Measurements from ENCODE around the gene ATG16L2.

The ATG16L2 gene

DNA sequence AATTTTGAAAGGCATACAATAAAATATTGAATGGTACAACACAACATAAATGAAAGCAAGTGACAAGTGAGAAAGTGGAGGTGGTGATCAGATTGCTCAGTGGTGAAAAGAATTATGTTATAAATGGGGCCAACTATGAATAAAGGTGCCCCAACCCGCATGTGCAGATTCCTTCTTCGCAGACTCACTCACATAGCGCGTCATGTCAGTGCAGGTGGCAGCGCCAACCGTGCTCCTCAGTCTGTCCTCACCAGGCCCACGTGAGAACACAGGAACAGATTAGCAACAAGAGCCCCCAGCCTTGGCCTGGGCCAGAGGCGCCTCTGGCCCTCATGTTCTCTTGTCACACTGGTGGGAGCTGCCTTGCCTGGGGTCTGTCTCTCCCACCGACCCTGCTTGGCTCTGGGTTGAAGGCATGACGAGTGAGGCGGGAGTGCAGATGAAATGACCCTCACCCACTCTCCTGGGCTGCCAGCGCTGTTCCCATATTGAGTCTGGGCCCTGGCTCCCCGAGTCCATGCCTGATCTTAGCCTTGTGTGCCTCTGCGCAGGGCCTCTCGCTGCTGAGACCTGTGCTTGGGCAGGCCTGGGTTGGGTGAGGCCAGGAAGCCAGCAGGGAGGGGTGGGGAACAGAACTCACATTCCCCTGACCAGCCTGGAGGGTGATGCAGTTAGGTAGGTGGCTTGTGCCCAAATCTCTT lies 6.4 kb downstream of the ATG16L2 start:
- H3K27ac ChIP-seq: no peak overlapping the region; the same call in 1 of the 2 replicates
- TF ChIP-seq, protein P1, sequence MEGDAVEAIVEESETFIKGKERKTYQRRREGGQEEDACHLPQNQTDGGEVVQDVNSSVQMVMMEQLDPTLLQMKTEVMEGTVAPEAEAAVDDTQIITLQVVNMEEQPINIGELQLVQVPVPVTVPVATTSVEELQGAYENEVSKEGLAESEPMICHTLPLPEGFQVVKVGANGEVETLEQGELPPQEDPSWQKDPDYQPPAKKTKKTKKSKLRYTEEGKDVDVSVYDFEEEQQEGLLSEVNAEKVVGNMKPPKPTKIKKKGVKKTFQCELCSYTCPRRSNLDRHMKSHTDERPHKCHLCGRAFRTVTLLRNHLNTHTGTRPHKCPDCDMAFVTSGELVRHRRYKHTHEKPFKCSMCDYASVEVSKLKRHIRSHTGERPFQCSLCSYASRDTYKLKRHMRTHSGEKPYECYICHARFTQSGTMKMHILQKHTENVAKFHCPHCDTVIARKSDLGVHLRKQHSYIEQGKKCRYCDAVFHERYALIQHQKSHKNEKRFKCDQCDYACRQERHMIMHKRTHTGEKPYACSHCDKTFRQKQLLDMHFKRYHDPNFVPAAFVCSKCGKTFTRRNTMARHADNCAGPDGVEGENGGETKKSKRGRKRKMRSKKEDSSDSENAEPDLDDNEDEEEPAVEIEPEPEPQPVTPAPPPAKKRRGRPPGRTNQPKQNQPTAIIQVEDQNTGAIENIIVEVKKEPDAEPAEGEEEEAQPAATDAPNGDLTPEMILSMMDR (conservative IDR thresholded peaks at IDR 0.05): no peak
- TF ChIP-seq ZFX (IDR thresholded peaks at IDR 0.05): no peak

DNA sequence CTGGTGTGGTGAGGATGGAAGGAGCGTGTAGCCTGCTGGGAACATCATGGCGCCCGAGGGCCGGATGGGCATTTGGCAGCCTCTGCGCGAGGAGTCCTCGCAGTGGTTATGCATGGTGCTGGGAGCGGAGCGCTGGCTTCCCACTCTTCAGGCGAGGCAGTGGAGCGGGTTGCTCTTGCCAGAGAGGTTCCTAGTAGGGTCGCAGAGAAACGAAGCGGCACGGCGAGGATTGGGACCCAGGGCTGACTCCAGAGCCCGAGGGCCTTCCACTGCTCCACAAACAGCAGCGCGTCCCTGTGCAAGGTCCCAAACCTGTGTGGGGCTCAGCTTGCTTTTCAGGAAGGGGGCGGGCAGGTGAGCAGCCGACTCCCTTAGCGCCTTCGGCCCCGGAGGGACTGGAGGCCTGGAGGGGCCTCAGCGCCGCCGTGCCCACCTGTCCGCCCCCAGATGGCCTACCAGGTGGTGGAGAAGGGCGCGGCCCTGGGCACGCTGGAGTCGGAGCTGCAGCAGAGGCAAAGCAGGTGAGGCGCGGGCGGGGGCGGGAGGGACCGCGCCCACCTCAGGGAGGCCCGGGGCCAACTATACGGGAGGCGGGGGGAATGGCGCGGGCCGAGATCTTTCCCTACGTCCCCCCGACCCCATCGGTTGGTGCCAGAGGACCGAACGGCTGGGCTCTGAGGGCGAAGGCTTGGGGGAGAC lies 7.2 kb downstream of the ATG16L2 start:
- H3K27ac ChIP-seq: peak overlapping the region; percentile 66
- TF ChIP-seq, protein P1 (conservative IDR thresholded peaks at IDR 0.05): no peak
- TF ChIP-seq ZFX (IDR thresholded peaks at IDR 0.05): no peak

DNA sequence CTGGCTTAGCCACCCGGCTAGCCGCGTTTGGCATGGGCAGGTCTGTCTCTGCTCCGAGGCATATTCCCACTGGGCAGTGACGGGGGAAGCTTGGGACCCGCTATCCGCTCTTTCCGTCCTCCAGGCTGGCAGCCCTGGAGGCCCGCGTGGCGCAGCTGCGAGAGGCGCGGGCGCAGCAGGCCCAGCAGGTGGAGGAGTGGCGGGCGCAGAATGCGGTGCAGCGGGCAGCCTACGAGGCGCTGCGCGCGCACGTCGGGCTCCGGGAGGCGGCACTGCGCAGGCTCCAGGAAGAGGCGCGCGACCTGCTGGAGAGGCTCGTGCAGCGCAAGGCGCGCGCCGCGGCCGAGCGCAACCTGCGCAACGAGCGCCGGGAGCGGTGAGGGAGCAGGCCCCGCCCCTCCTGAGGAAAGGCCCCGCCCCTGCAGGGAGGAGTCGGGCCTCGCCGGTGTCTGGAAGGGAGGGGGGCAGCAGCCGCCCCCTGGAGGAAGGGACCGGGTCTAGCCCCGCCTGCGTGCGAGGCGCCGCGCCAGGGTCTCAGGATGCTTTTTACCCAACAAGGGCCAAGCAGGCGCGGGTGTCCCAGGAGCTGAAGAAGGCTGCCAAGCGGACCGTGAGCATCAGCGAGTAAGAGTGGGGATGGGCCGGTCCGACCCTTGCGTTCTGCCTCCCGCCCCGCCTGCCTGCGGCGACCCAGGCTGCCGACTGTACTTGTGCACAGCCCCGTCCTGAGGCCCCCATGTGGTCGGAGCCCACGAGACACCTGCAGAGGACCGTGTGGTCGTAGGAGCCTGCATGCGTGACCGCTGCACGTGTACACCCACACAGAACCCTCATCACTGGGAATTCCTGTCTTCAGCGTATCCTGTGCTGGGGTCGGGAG lies 7.9 kb downstream of the ATG16L2 start:
- peak overlapping the region; percentile 66 for H3K27ac ChIP-seq

DNA sequence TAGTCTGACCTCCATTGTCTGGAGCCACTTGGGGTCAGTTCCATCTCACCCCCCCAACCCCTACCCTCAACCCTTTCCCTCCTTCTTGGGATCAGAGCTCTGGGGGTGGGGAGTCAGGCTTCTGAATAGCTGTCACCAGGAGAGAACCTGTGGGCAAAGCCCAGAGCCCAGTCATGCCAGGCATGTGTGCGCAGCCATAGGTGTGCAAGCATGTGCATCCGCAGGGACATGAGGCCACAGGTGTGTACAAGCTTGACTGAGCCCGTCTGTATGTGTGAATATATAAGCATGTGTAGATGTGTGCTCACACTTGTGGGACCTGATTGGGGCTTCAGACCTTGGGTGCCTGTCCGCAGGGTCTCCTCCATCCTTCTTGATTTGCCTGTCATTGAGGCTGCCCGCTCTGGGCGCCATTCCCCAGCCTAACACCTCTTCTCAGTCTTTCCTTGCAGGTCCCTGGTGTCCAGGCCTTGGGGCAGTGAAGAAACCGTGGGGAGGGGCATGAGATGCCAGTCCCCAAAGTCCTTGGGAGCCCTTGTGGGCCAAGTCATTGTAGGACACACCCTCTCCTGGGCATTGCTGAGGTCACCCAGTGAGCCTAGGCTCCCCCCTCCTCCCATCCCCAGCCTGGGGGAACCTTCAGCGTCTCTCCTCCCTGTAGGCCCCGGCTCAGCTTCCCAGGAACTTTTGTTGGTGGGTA lies 9.0 kb downstream of the ATG16L2 start:
- H3K27ac ChIP-seq: no peak overlapping the region
- TF ChIP-seq, protein P1 (conservative IDR thresholded peaks at IDR 0.05): no peak
- TF ChIP-seq ZFX (IDR thresholded peaks at IDR 0.05): no peak

More for the DNA sequence above, 7.9 kb downstream of the ATG16L2 start:
- TF ChIP-seq, protein P1 (conservative IDR thresholded peaks at IDR 0.05): no peak
- TF ChIP-seq ZFX (IDR thresholded peaks at IDR 0.05): peak; percentile 70; the same call in 1 of the 2 replicates

DNA sequence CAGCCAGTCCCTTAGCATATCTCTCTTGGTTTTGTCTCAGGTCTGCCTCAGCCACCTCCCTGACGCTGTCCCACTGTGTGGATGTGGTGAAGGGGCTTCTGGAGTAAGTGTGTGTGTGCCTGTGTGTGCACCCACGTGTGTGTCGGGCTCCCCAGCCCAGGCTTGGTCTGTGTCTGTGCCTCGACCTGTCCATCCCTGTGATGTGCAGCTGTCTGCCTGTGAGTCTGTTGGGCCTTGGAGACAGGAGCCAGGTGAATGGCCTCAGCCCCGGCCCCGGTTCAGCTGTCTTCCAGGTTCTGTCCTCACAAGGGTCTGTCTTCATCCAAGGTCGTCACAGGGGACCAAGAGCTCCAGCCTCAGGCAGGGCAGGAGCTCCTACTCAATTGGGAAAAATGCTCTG lies 9.8 kb downstream of the ATG16L2 start:
- TF ChIP-seq, protein P1 (conservative IDR thresholded peaks at IDR 0.05): no peak
- TF ChIP-seq ZFX (IDR thresholded peaks at IDR 0.05): no peak
- no peak overlapping the region for H3K27ac ChIP-seq

DNA sequence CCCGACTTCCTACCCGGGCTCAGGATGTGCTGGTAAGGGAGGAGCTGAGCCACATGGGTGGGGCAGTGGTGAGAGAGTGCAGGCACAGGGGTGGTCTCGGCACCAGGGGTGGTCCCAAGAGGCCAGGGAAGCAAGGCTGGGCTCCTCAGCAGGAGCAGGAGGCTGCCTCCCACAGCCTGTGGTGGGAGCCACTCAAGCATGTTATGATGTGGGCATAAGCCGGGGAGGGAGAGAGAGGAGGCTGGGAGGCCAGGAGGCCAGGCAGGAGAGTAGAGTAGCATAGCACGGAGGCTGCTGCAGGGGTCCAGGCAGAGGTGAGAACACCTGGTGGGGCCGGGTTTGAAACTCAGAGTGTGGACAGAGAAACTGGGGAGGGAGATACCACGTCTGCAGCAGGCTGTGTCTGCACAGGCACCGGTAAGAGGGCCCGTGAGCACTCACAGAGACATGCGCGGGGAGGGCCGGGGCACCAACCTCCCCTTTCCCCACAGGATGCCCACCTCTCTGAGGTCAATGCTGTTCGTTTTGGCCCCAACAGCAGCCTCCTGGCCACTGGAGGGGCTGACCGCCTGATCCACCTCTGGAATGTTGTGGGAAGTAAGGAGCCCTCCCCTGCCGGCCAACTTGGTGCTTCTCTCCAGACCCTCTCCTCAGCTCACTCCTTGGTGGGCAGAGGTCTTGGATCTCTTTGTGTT lies 10.7 kb downstream of the ATG16L2 start:
- no peak overlapping the region for H3K27ac ChIP-seq
- TF ChIP-seq, protein P1 (conservative IDR thresholded peaks at IDR 0.05): no peak
- TF ChIP-seq ZFX (IDR thresholded peaks at IDR 0.05): no peak
